HFF-Myc (cell line): ENCODE measurements around the gene SPRYD7.
A peak's percentile ranks its signal among the peaks of the same experiment; 100 is the strongest.

Experiments
- DNase-seq: peaks from one replicate; pipeline ENCODE4 v3.0.0-alpha.2; 2011; ENCODE audit warnings: low read depth; ENCODE audit errors: extremely low read depth
- H3K4me3 ChIP-seq: replicated peaks from 2 replicates; pipeline ENCODE4 v1.5.1; 2011; ENCODE audit warnings: low read depth, mild to moderate bottlenecking, control low read depth, low read length
- TF ChIP-seq, protein P1 (sequence below): IDR thresholded peaks from 2 replicates; pipeline ENCODE4 v1.5.1; 2012; ENCODE audit warnings: mild to moderate bottlenecking, low read depth, low read length, control low read depth; ENCODE audit errors: missing control alignments

Gene SPRYD7

DNA sequence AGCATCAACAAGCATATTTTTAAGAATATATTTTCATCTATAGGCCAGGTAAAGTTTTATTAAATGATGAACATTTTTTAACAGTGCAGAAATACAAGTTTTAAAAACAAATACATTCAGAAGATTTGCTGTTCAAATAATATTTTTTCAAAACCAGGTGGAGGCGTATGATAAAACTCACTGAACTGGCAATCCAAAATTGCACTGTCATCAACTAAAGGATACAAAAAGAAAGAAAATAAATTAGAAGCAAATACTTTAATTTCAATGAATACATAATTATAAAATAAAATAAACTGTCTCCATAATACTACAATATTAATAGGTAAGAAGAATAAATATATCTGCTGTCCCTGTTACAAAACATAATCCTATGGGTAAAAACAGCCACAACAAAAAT, 21.2 kb downstream of the SPRYD7 start:
- TF ChIP-seq, protein P1, sequence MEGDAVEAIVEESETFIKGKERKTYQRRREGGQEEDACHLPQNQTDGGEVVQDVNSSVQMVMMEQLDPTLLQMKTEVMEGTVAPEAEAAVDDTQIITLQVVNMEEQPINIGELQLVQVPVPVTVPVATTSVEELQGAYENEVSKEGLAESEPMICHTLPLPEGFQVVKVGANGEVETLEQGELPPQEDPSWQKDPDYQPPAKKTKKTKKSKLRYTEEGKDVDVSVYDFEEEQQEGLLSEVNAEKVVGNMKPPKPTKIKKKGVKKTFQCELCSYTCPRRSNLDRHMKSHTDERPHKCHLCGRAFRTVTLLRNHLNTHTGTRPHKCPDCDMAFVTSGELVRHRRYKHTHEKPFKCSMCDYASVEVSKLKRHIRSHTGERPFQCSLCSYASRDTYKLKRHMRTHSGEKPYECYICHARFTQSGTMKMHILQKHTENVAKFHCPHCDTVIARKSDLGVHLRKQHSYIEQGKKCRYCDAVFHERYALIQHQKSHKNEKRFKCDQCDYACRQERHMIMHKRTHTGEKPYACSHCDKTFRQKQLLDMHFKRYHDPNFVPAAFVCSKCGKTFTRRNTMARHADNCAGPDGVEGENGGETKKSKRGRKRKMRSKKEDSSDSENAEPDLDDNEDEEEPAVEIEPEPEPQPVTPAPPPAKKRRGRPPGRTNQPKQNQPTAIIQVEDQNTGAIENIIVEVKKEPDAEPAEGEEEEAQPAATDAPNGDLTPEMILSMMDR, result no peak
- no peak for DNase-seq
- H3K4me3 ChIP-seq, result no peak overlapping the region

DNA sequence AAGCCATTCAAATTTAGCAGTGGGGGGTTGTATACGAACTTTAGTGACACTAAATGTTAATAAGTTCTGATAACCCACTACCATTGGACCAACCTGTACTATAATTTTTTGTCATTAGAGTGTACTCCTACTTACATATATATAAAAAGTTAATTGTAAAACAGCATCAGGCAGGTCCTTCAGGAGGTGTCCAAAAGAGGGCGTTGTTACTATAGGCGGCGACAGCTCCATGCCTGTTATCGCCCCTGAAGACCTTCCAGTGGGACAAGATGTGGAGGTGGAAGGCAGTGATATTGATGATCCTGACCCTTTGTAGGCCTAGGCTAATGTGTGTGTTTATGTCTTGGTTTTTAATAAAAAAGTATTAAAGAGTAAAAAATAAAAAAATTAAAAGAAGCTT, 27.5 kb downstream of the SPRYD7 start:
- DNase-seq, result no peak
- TF ChIP-seq, protein P1, result peak; percentile 12
- no peak overlapping the region for H3K4me3 ChIP-seq

DNA sequence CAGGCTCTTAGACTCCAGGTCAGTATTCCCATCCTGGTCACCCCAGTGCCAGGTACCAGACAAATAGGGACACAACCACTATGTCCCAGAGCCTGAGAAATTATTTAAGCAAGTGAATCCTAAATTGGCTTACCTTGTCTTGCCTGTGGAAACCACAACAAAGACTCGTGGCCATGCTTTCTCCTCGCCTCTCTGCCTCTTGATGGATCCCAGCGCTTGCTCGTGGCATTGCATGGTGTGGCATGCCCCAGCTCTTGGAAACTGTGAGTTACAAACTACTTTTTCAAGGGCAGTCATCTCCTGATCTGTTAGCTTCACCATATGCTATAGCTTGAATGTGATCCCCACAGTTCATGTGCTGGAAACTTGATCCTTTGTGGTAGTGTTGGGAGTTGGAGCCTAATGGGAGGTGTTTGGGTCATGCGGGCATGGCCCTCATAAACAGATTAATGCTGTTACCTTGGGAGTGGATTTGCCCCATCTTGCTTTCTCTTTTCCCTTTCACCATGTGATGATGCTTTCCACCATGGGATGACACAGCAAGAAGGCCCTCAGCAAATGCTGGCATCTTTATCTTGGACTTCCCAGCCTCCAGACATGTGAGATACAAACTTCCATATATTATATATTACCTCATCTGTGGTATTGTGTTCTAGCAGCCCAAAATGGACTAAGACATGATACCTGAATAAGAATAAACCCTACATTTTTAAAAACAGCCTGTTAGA, 31.2 kb downstream of the SPRYD7 start:
- TF ChIP-seq, protein P1, result no peak
- no peak for DNase-seq
- no peak overlapping the region for H3K4me3 ChIP-seq

DNA sequence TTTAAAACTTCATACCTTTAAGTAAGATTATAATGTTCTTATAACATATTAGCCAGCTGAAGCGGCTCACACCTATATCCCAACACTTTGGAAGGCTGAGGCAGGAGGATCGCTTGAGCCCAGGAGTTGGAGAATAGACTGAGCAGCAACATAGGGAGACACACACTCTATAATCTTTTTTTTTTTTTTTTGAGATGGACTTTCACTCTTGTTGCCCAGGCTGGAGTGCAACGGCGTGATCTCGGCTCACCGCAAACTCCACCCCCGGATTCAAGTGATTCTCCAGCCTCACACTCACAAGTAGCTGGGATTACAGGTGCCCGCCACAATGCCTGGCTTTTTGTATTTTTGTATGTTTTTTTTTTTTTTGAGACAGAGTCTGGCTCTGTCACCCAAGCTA, 37.3 kb downstream of the SPRYD7 start:
- TF ChIP-seq, protein P1, result no peak
- H3K4me3 ChIP-seq, result no peak overlapping the region
- no peak for DNase-seq

DNA sequence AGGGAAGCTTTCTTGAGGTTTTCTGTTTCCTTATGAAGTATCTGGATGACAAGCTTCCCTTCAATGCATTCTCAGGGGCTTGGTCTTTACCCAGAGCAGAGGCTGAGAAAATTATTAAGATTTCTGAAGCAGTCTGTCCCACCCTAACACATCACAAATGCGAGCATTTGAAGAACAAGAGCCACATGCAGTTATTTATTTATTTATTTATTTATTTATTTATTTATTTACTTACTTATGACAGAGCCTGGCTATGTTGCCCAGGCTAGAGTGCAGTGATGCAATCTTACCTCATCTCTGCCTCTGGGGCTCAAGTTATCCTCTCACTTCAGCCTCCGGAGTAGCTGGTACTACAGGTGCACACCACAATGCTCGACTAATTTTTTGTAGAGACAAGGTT, 38.4 kb downstream of the SPRYD7 start:
- DNase-seq, result no peak
- no peak overlapping the region for H3K4me3 ChIP-seq
- TF ChIP-seq, protein P1, result no peak

DNA sequence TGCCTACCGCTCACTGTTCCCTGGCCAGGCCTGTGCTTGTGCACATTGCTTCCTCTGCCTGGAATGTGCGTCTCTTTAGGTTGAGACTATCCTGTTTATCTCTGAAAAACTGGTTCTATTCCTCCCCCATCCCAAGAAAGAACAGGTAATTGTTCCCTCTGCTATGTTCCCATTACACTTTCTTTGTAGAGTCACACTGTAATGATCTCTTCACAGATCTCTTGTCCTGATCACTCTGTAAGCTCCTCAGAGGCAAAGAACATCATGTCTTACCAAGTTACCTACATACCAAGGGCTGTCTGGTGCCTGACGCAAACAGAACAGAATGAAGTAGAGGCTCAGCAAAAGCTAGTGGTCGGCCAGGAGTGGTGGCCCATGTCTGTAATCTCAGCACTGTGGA, 40.3 kb downstream of the SPRYD7 start:
- DNase-seq, result no peak
- H3K4me3 ChIP-seq, result no peak overlapping the region
- TF ChIP-seq, protein P1, result no peak

DNA sequence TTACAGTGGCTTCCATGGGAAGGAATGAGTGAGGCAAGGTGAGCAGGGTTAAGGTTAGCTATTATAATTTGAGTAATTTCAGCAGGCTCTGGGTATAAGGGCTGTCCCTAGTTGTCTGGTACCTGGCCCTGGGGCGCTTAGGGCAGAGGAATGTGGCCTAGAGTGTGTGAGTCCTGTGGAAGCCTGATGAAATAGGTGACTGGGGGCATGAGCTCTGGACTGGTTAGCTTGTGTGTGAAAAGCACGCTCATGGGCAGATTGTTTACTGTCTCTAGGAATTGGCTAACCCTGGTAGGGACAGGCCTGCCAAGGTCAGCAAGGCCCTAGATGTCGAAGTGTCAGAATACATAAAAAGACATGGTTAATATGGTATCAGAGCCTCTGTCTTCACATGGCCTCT, 42.5 kb downstream of the SPRYD7 start:
- TF ChIP-seq, protein P1, result no peak
- H3K4me3 ChIP-seq, result no peak overlapping the region
- DNase-seq, result no peak
